ENCODE data around the gene TENM4.

The TENM4 gene

GRCh38 chr11:78659326-78660270 lies 781.2 kb downstream of the TENM4 start:
- ChIA-PET CTCF (interaction anchor here (0.6 to 3.3 kb wide), 3 partner anchors 13 to 830 kb away, joined by 3 to 25 read pairs (median 6); no protein-coding TSS in a partner anchor), POLR2A (no interaction called here)

GRCh38 chr11:78657968-78658839 lies 782.6 kb downstream of the TENM4 start:
- ChIA-PET POLR2A (no interaction called here), CTCF (interaction anchor here (1.0 to 3.3 kb wide), 3 partner anchors 11 to 12 kb away, joined by 4 to 25 read pairs (median 4); no protein-coding TSS in a partner anchor)
- H3K36me3 ChIP-seq (ENCODE audit: control insufficient read depth in 2 of 2, insufficient read depth in 1 of 2, low read length in 2 of 2): no peaks in the 10 kb centered on the region
- no peak overlapping the region for H3K27ac ChIP-seq (ENCODE audit: extremely low read depth, low read depth, low read length)
- TF ChIP-seq PRDM4 (tag by site-specific recombination; IDR thresholded peaks at IDR 0.05): no peak
- TF ChIP-seq ZNF24 (tag by site-specific recombination; IDR thresholded peaks at IDR 0.05): no peak
- TF ChIP-seq ZSCAN4 (tag by site-specific recombination; IDR thresholded peaks at IDR 0.05): no peak
- no peak for TF ChIP-seq ZNF473 (tag by site-specific recombination; IDR thresholded peaks at IDR 0.05)
- no peak for TF ChIP-seq ZNF677 (tag by site-specific recombination; IDR thresholded peaks at IDR 0.05)
- TF ChIP-seq ZNF785 (tag by site-specific recombination; IDR thresholded peaks at IDR 0.05): no peak
- no peaks in the 10 kb centered on the region for H3K9me3 ChIP-seq (ENCODE audit: control insufficient read depth, insufficient read depth, low read depth, low read length)
- no peaks in the 10 kb centered on the region for H3K4me1 ChIP-seq (ENCODE audit: control insufficient read depth, insufficient read depth, low read length)
- H3K4me3 ChIP-seq (ENCODE audit: low read depth, low read length): no peak overlapping the region

More at GRCh38 chr11:78659326-78660270, 781.2 kb downstream of the TENM4 start:
- no peak overlapping the region for H3K4me3 ChIP-seq (ENCODE audit: low read depth, low read length)
- H3K9me3 ChIP-seq (ENCODE audit: control insufficient read depth, insufficient read depth, low read depth, low read length): no peaks in the 10 kb centered on the region
- TF ChIP-seq ZBTB49 (tag by site-specific recombination; IDR thresholded peaks at IDR 0.05; ENCODE audit: low read depth) (no peak), ZNF449 (tag by site-specific recombination; IDR thresholded peaks at IDR 0.05) (no peak), ZNF704 (tag by site-specific recombination; IDR thresholded peaks at IDR 0.05) (no peak), YY1 (tag by site-specific recombination; IDR thresholded peaks at IDR 0.05) (no peak), ZNF157 (tag by site-specific recombination; IDR thresholded peaks at IDR 0.05) (no peak), ZNF621 (tag by site-specific recombination; IDR thresholded peaks at IDR 0.05) (no peak), ZNF19 (tag by site-specific recombination; IDR thresholded peaks at IDR 0.05; ENCODE audit: low read depth) (no peak), ZNF623 (tag by site-specific recombination; IDR thresholded peaks at IDR 0.05) (no peak), ZNF394 (tag by site-specific recombination; IDR thresholded peaks at IDR 0.05; ENCODE audit: borderline replicate concordance) (no peak), ZNF174 (tag by site-specific recombination; IDR thresholded peaks at IDR 0.05) (no peak), ZNF404 (tag by site-specific recombination; IDR thresholded peaks at IDR 0.05) (no peak), ZFP69B (tag by site-specific recombination; IDR thresholded peaks at IDR 0.05) (no peak), ZNF146 (tag by site-specific recombination; IDR thresholded peaks at IDR 0.05) (no peak), ZNF416 (tag by site-specific recombination; IDR thresholded peaks at IDR 0.05) (no peak), SP3 (tag by site-specific recombination; IDR thresholded peaks at IDR 0.05) (no peak), TCF7L2 (IDR thresholded peaks at IDR 0.05; ENCODE audit: borderline replicate concordance, low read depth, low read length) (no peak)
- H3K27ac ChIP-seq (ENCODE audit: extremely low read depth, low read depth, low read length): no peak overlapping the region
- H3K36me3 ChIP-seq (ENCODE audit: control insufficient read depth in 2 of 2, insufficient read depth in 1 of 2, low read length in 2 of 2): no peaks in the 10 kb centered on the region
- no peaks in the 10 kb centered on the region for H3K4me1 ChIP-seq (ENCODE audit: control insufficient read depth, insufficient read depth, low read length)
